ENCODE results near the gene C7orf33.
"Not testable (repeated sequence)": the region's sequence is repeated elsewhere in the genome, so short reads cannot be mapped to it uniquely, and the experiment has no call there.

Gene C7orf33

GRCh38 chr7:148587076-148587475 is 3.5 kb upstream of the C7orf33 start:
- Histone ChIP-seq H3K4me3 (ENCODE audit: low read depth, low read length) (no peak overlapping the region), H2AFZ (no peak overlapping the region), H3K9ac (no peak overlapping the region), H3K9me3 (ENCODE audit: control insufficient read depth, low read length) (no peaks in the 10 kb centered on the region), H3K27ac (no peak overlapping the region), H3K27me3 (ENCODE audit: control insufficient read depth, insufficient read depth, low read length) (no peaks in the 10 kb centered on the region), H3K4me2 (ENCODE audit: low read length) (no peak overlapping the region), H3K79me2 (no peaks in the 10 kb centered on the region), H3K36me3 (ENCODE audit: control insufficient read depth, insufficient read depth, low read length) (no peaks in the 10 kb centered on the region), H3K4me1 (no peaks in the 10 kb centered on the region)
- TF ChIP-seq, protein P1, sequence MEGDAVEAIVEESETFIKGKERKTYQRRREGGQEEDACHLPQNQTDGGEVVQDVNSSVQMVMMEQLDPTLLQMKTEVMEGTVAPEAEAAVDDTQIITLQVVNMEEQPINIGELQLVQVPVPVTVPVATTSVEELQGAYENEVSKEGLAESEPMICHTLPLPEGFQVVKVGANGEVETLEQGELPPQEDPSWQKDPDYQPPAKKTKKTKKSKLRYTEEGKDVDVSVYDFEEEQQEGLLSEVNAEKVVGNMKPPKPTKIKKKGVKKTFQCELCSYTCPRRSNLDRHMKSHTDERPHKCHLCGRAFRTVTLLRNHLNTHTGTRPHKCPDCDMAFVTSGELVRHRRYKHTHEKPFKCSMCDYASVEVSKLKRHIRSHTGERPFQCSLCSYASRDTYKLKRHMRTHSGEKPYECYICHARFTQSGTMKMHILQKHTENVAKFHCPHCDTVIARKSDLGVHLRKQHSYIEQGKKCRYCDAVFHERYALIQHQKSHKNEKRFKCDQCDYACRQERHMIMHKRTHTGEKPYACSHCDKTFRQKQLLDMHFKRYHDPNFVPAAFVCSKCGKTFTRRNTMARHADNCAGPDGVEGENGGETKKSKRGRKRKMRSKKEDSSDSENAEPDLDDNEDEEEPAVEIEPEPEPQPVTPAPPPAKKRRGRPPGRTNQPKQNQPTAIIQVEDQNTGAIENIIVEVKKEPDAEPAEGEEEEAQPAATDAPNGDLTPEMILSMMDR (IDR thresholded peaks at IDR 0.05) = no peak

DNA sequence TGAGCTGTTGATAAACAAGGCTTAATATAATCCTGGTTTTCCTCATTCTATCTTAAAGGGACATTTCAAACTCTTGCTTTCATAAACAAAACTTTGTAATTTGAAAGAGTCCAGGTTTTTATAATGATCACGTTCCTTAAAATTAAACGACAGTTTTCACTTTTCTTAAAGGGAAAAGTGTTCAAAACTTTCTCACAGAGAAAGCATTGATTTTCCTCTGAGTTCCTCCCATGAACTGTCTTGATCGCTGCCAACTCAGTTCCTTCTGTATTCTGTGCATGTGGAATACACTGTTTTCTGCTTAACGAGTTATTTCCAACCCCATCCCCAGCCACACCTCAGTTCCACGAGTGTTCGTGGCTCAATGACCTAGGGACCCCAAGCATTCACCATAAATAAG is 2.4 kb upstream of the C7orf33 start:
- Histone ChIP-seq H3K4me3 (ENCODE audit: low read depth, low read length) (no peak overlapping the region), H2AFZ (no peak overlapping the region), H3K79me2 (no peaks in the 10 kb centered on the region), H3K36me3 (ENCODE audit: control insufficient read depth, insufficient read depth, low read length) (no peaks in the 10 kb centered on the region), H3K27me3 (ENCODE audit: control insufficient read depth, insufficient read depth, low read length) (no peaks in the 10 kb centered on the region), H3K4me1 (no peaks in the 10 kb centered on the region), H3K9ac (no peak overlapping the region), H3K4me2 (ENCODE audit: low read length) (no peak overlapping the region), H3K9me3 (ENCODE audit: control insufficient read depth, low read length) (no peaks in the 10 kb centered on the region), H3K27ac (no peak overlapping the region)
- TF ChIP-seq, protein P1 (IDR thresholded peaks at IDR 0.05) = no peak

- Histone ChIP-seq H3K4me1 (no peaks in the 10 kb centered on the region), H3K27ac (no peak overlapping the region), H2AFZ (no peak overlapping the region), H3K4me3 (ENCODE audit: low read depth, low read length) (no peak overlapping the region), H3K9ac (no peak overlapping the region), H3K36me3 (ENCODE audit: control insufficient read depth, insufficient read depth, low read length) (no peaks in the 10 kb centered on the region), H3K4me2 (ENCODE audit: low read length) (no peak overlapping the region), H3K27me3 (ENCODE audit: control insufficient read depth, insufficient read depth, low read length) (no peaks in the 10 kb centered on the region), H3K9me3 (ENCODE audit: control insufficient read depth, low read length) (no peaks in the 10 kb centered on the region), H3K79me2 (no peaks in the 10 kb centered on the region)
- TF ChIP-seq, protein P1 (IDR thresholded peaks at IDR 0.05) = no peak
Measured at GRCh38 chr7:148588670-148589131, 1.9 kb upstream of the C7orf33 start.

GRCh38 chr7:148589640-148590039 is 926 bp upstream of the C7orf33 start:
- H3K79me2 ChIP-seq = no peaks in the 10 kb centered on the region
- H3K4me3 ChIP-seq (ENCODE audit: low read depth, low read length) = no peak overlapping the region
- H3K9me3 ChIP-seq (ENCODE audit: control insufficient read depth, low read length) = no peaks in the 10 kb centered on the region
- no peak overlapping the region for H2AFZ ChIP-seq
- no peaks in the 10 kb centered on the region for H3K4me1 ChIP-seq
- no peak overlapping the region for H3K4me2 ChIP-seq (ENCODE audit: low read length)
- H3K36me3 ChIP-seq (ENCODE audit: control insufficient read depth, insufficient read depth, low read length) = no peaks in the 10 kb centered on the region
- TF ChIP-seq, protein P1 (IDR thresholded peaks at IDR 0.05) = no peak
- H3K27ac ChIP-seq = no peak overlapping the region
- no peak overlapping the region for H3K9ac ChIP-seq
- no peaks in the 10 kb centered on the region for H3K27me3 ChIP-seq (ENCODE audit: control insufficient read depth, insufficient read depth, low read length)

GRCh38 chr7:148596354-148596753 is 5.8 kb downstream of the C7orf33 start:
- H3K27me3 ChIP-seq (ENCODE audit: control insufficient read depth, insufficient read depth, low read length); H3K9me3 ChIP-seq (ENCODE audit: control insufficient read depth, low read length); H2AFZ ChIP-seq; H3K27ac ChIP-seq; H3K4me2 ChIP-seq (ENCODE audit: low read length); H3K4me3 ChIP-seq (ENCODE audit: low read depth, low read length); H3K36me3 ChIP-seq (ENCODE audit: control insufficient read depth, insufficient read depth, low read length); H3K79me2 ChIP-seq; H3K4me1 ChIP-seq; H3K9ac ChIP-seq: not testable (repeated sequence)

Data from parathyroid adenoma (tissue), 2 donors.